Keratinocyte (primary cell): ENCODE data around the gene CNNM2. TPM values are rescaled to one million over a fixed set of nuclear protein-coding genes. Genes with fewer than 3 reads are reported as not detected.

Experiments
- DNase-seq: peaks from one replicate; pipeline ENCODE4 v3.0.0-alpha.2; 2011; ENCODE audit warnings: low read depth, missing footprints, low spot score
- FAIRE-seq: peaks from 2 replicates; lab custom pipeline; 2011; peaks lifted over from hg19 to GRCh38; lab: Jason Lieb, UNC
- H2AFZ ChIP-seq: 2 replicates; pipeline ENCODE4 v1.6.0; 2012; ENCODE audit warnings: low read length, control low read depth, inconsistent platforms; ENCODE audit not compliant: control insufficient read depth
- H3K27ac ChIP-seq: 2 replicates; pipeline ENCODE4 v1.5.1; 2011; ENCODE audit warnings: low read length; ENCODE audit not compliant: control insufficient read depth, insufficient read depth
- H3K27me3 ChIP-seq: 3 replicates; pipeline ENCODE4 v1.6.0; 2011; ENCODE audit warnings: low read length; ENCODE audit not compliant: control insufficient read depth, insufficient read depth; ENCODE audit errors: extremely low read depth
- H3K36me3 ChIP-seq, 2 experiments: 2 replicates in 1 of 2; 3 replicates in 1 of 2; pipeline ENCODE4 v1.5.1; 2011; ENCODE audit warnings: low read length in 2 of 2, mild to moderate bottlenecking in 1 of 2; ENCODE audit not compliant: control insufficient read depth in 2 of 2, insufficient read depth in 2 of 2; ENCODE audit errors: extremely low read depth in 1 of 2
- H3K4me1 ChIP-seq: 3 replicates; pipeline ENCODE4 v1.5.1; 2011; ENCODE audit warnings: low read length; ENCODE audit not compliant: control insufficient read depth, insufficient read depth; ENCODE audit errors: extremely low read depth
- H3K4me2 ChIP-seq: 3 replicates; pipeline ENCODE4 v1.6.0; 2011; ENCODE audit warnings: low read depth, low read length; ENCODE audit not compliant: control insufficient read depth, insufficient read depth; ENCODE audit errors: extremely low read depth
- H3K4me3 ChIP-seq, 3 experiments: fragments of 200-600 bp in 1 of 3; sonication (generic) in 1 of 3; 2 replicates in 2 of 3; 3 replicates in 1 of 3; pipeline ENCODE4 v1.5.1; 2011 to 2016; ENCODE audit warnings: low read length in 3 of 3, mild to moderate bottlenecking in 3 of 3, control low read depth in 2 of 3, inconsistent platforms in 1 of 3, low read depth in 1 of 3, mixed read lengths in 1 of 3, mixed run types in 1 of 3, moderate library complexity in 1 of 3; ENCODE audit not compliant: control insufficient read depth in 2 of 3, insufficient read depth in 2 of 3; ENCODE audit errors: extremely low read depth in 1 of 3
- H3K79me2 ChIP-seq: 2 replicates; pipeline ENCODE4 v1.6.0; 2012; ENCODE audit warnings: low read length; ENCODE audit not compliant: control insufficient read depth, insufficient read depth
- H3K9ac ChIP-seq: 3 replicates; pipeline ENCODE4 v1.6.0; 2011; ENCODE audit warnings: low read length; ENCODE audit not compliant: control insufficient read depth, insufficient read depth; ENCODE audit errors: extremely low read depth
- H3K9me1 ChIP-seq: 3 replicates; pipeline ENCODE4 v1.6.0; 2011; ENCODE audit warnings: low read length; ENCODE audit not compliant: control insufficient read depth, insufficient read depth; ENCODE audit errors: extremely low read depth
- H3K9me3 ChIP-seq: 2 replicates; pipeline ENCODE4 v1.5.1; 2012; ENCODE audit warnings: low read depth, low read length; ENCODE audit not compliant: control insufficient read depth
- H4K20me1 ChIP-seq: 3 replicates; pipeline ENCODE4 v1.6.0; 2011; ENCODE audit warnings: low read length; ENCODE audit not compliant: control insufficient read depth, insufficient read depth; ENCODE audit errors: extremely low read depth
- EZH2 ChIP-seq: IDR thresholded peaks from one replicate; pipeline ENCODE4 v1.6.1; 2012; ENCODE audit warnings: inconsistent platforms, mild to moderate bottlenecking, low read length, moderate library complexity
- dilution Hi-C: fragments of 300-500 bp; cut with MboI; formaldehyde crosslinking; loops from one replicate; pipeline ENCODE4 v1.7.0; 2020; ENCODE audit warnings: low sequenced_read_pairs; ENCODE audit not compliant: extremely low pct_ligation_motif_present
- polyA plus RNA-seq, 5 experiments: library from polyadenylated mRNA; depleted of rRNA in 3 of 5; stranded (reverse) in 3 of 5; stranded (forward) in 1 of 5; unstranded in 1 of 5; fragments of >200 nt; gene quantifications; 1 replicate in 1 of 5; 2 replicates in 3 of 5; 3 replicates in 1 of 5; pipeline versions ENCODE4 v1.2.1 to v1.2.3, GENCODE V29; 2011 to 2012; ENCODE audit warnings: missing spikeins in 2 of 5, low read depth in 1 of 5, low replicate concordance in 1 of 5
- TF ChIP-seq, protein P1 (sequence below), 3 experiments: IDR thresholded peaks in 1 of 3; conservative IDR thresholded peaks in 1 of 3; optimal IDR thresholded peaks in 1 of 3; 2 replicates in 2 of 3; 3 replicates in 1 of 3; pipeline versions ENCODE3 to v1.5.1; 2011; ENCODE audit warnings: low read length in 3 of 3, mild to moderate bottlenecking in 3 of 3, moderate library complexity in 2 of 3, control low read depth in 1 of 3, inconsistent platforms in 1 of 3; ENCODE audit not compliant: insufficient read depth in 2 of 3; ENCODE audit errors: extremely low read depth in 1 of 3

The CNNM2 gene
- polyA plus RNA-seq, 1 donor (not counting 4 experiments of a cell fraction or from before 2014, with no cell fraction given) = 1.5 TPM

DNA sequence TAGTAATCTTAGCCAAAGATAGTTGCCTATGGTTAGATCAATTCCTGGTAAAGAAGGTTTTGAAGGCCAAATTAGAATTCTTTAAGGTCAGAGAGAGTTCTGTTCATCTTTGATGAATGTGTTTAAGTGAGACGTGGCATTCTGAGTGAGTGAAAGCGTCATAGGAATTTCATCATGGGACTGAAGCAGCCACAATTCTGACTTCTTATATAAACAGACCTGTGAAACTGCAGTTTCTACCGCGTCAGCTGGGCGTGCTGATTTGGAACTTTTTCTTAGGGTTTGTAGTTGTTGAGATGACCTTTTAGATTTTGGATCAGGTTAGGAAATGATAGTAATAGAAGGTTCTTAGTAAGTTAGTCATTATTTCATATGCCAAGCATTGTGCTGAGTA is 103.8 kb downstream of the CNNM2 start:
- no peak overlapping the region for H3K9ac ChIP-seq
- FAIRE-seq = no peak

GRCh38 chr10:103025696-103026095 is 107.6 kb downstream of the CNNM2 start:
- no peaks in the 10 kb centered on the region for H3K9me3 ChIP-seq
- H3K79me2 ChIP-seq = no peaks in the 10 kb centered on the region
- H2AFZ ChIP-seq = no peak overlapping the region
- dilution Hi-C loops = no loop called here
- H3K4me2 ChIP-seq = no peak overlapping the region
- no peaks in the 10 kb centered on the region for H3K9me1 ChIP-seq
- H3K9ac ChIP-seq = no peak overlapping the region
- no peaks in the 10 kb centered on the region for H3K27me3 ChIP-seq
- TF ChIP-seq, protein P1, sequence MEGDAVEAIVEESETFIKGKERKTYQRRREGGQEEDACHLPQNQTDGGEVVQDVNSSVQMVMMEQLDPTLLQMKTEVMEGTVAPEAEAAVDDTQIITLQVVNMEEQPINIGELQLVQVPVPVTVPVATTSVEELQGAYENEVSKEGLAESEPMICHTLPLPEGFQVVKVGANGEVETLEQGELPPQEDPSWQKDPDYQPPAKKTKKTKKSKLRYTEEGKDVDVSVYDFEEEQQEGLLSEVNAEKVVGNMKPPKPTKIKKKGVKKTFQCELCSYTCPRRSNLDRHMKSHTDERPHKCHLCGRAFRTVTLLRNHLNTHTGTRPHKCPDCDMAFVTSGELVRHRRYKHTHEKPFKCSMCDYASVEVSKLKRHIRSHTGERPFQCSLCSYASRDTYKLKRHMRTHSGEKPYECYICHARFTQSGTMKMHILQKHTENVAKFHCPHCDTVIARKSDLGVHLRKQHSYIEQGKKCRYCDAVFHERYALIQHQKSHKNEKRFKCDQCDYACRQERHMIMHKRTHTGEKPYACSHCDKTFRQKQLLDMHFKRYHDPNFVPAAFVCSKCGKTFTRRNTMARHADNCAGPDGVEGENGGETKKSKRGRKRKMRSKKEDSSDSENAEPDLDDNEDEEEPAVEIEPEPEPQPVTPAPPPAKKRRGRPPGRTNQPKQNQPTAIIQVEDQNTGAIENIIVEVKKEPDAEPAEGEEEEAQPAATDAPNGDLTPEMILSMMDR (optimal IDR thresholded peaks at IDR 0.05 in 1 of 3, IDR thresholded peaks at IDR 0.05 in 1 of 3, conservative IDR thresholded peaks at IDR 0.05 in 1 of 3; ENCODE audit: extremely low read depth in 1 of 3, insufficient read depth in 2 of 3, low read length in 3 of 3) = no peak
- TF ChIP-seq EZH2 = no peak
- H3K4me1 ChIP-seq = no peaks in the 10 kb centered on the region
- H3K4me3 ChIP-seq = no peak overlapping the region
- FAIRE-seq = no peak
- no peaks in the 10 kb centered on the region for H4K20me1 ChIP-seq
- DNase-seq = no peak
- no peaks in the 10 kb centered on the region for H3K36me3 ChIP-seq
- H3K27ac ChIP-seq = no peak overlapping the region

More for the DNA sequence above, 103.8 kb downstream of the CNNM2 start:
- DNase-seq = no peak
- Histone ChIP-seq H4K20me1 (no peaks in the 10 kb centered on the region), H3K9me1 (no peaks in the 10 kb centered on the region), H3K4me2 (no peak overlapping the region), H3K9me3 (no peaks in the 10 kb centered on the region), H3K36me3 (no peaks in the 10 kb centered on the region), H2AFZ (no peak overlapping the region), H3K4me3 (no peak overlapping the region), H3K27ac (no peak overlapping the region), H3K4me1 (no peaks in the 10 kb centered on the region), H3K79me2 (no peaks in the 10 kb centered on the region), H3K27me3 (no peaks in the 10 kb centered on the region)
- dilution Hi-C loops = no loop called here
- TF ChIP-seq EZH2 = no peak
- TF ChIP-seq, protein P1 (optimal IDR thresholded peaks at IDR 0.05 in 1 of 3, IDR thresholded peaks at IDR 0.05 in 1 of 3, conservative IDR thresholded peaks at IDR 0.05 in 1 of 3; ENCODE audit: extremely low read depth in 1 of 3, insufficient read depth in 2 of 3, low read length in 3 of 3) = no peak
